ENCODE data around the gene TSPAN4. TPM values are rescaled to one million over a fixed set of nuclear protein-coding genes. Genes with fewer than 3 reads are reported as not detected.

TSPAN4 gene
- total and polyA plus RNA-seq, 2 of the 13 experiments (the other 11 are each of a cell fraction or from before 2014, with no cell fraction given), result 31.7 to 68.3 TPM

DNA sequence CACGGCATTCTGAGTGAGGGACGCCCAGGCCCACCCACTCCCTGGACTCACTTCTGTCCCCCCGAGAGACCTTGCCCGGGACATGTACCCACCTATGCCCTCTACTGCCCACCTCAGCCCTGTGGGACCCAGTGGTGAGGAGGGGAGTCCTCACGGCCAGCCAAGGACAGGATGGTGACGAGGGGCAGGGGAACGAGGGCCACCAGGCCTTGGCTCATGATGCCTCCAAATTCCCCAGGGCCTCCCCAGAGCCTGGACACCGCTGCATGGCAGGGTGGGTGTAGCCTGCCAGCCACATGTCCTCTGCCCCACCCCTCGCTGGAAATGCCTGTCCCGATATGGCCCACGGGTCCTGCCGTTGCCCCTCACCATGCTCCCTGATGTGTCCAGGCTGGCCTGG lies 26.1 kb downstream of the TSPAN4 start:
- TF ChIP-seq CEBPG (CRISPR knock-in tag; IDR thresholded peaks at IDR 0.05) (no peak), ZBTB8A (CRISPR knock-in tag; IDR thresholded peaks at IDR 0.05; ENCODE audit: borderline replicate concordance, low read depth) (no peak), AGO2 (optimal IDR thresholded peaks at IDR 0.05; ENCODE audit: low read depth, low read length) (peak; percentile 89), ZNF207 (IDR thresholded peaks at IDR 0.05; ENCODE audit: borderline replicate concordance) (no peak)
- Histone ChIP-seq H3K36me3 (replicated peaks in 1 of 2; ENCODE audit: control insufficient read depth in 1 of 2, insufficient read depth in 2 of 2, low read length in 2 of 2) (peaks cover under 1 to 6% of the 10 kb centered on the region in 2 experiments; a peak in 2 of 5 replicates), H3K79me2 (ENCODE audit: insufficient read depth, low read length) (no peaks in the 10 kb centered on the region), H3K4me2 (ENCODE audit: low read depth, low read length) (no peak overlapping the region), H3K27me3 (ENCODE audit: control insufficient read depth in 1 of 2, insufficient read depth in 2 of 2, low read length in 2 of 2) (no peaks in the 10 kb centered on the region), H3K9me3 (ENCODE audit: low read length) (no peaks in the 10 kb centered on the region), H3K27ac (ENCODE audit: extremely low read length, insufficient read depth, low read length) (no peak overlapping the region), H4K20me1 (ENCODE audit: insufficient read depth, low read length) (no peaks in the 10 kb centered on the region), H3K4me3 (replicated peaks in 1 of 3; ENCODE audit: insufficient read depth in 1 of 3, low read depth in 2 of 3, low read length in 3 of 3) (no peak overlapping the region), H3K4me1 (ENCODE audit: insufficient read depth, low read length) (0 out of 2 replicates have a peak, but pooled peaks cover 8% of the 10 kb centered on the region), H3K9ac (ENCODE audit: insufficient read depth, low read depth, low read length) (no peak overlapping the region), H2AFZ (ENCODE audit: low read length) (no peak overlapping the region)
- intact Hi-C loops (cut with micrococcal nuclease; ENCODE audit: unreplicated experiment), result no loop called here
- BruUV-seq (replicated peaks), result no TSS peak
- POLR2A ChIA-PET, result no interaction called here
- FAIRE-seq (no peak), ATAC-seq (no peak), DNase-seq (ENCODE audit: low spot score) (no peak)
- 98% methylated on average over 8 of the region's 12 CpGs for WGBS (ENCODE audit: low lambda C conversion rate)
- CTCF ChIA-PET (ENCODE audit: low intra/inter-chr PET ratio, low total read pairs), result no interaction called here
- in situ Hi-C loops (cut with HindIII; ENCODE audit: extremely low pct_ligation_motif_present, low pct_unique_long_range_greater_than_20kb), result no loop called here

DNA sequence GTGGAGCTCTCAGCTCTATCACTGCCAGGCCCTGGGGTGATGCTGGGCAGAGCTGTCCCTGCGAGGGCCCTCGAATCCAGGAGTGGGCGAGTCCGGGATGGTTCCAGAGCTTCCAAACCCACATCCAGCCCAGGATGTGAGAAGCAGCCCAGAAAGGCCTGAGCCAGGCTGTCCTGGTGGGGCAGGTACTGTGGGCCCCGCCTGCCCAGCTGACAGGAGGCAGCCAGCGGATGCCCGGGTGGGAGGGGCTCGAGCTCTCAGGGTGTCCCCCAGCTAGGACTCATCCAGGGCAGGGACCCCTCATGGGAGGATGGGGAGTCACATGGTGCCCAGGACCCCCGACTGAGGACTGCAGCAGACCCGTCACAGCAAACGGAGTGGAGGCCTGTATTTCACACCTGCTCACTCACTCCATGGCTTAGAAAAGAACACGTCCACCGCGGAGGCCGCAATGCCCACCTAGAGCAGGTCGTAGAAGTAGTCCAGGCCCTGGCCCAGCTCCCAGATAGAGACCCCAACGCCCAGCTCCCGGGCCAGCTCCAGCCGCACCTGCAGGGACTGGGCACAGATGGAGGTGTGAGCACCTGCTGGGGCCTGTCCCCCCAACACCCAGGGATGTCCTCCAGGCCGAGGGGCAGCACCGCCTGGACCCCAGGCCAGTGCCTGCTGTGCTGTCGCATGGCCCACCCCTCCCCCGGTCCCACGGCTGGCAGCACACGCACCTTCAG lies 26.9 kb downstream of the TSPAN4 start:
- POLR2A ChIA-PET, result no interaction called here
- no peak overlapping the region for H3K4me3 ChIP-seq (replicated peaks in 1 of 3; ENCODE audit: insufficient read depth in 1 of 3, low read depth in 2 of 3, low read length in 3 of 3)
- no peak for DNase-seq (ENCODE audit: low spot score)
- CTCF ChIA-PET (ENCODE audit: low intra/inter-chr PET ratio, low total read pairs), result interaction anchor here (1.0 kb wide), 1 partner anchor 182 kb away, joined by 3 read pairs; no protein-coding TSS in a partner anchor
- FAIRE-seq, result no peak
- H3K79me2 ChIP-seq (ENCODE audit: insufficient read depth, low read length), result no peaks in the 10 kb centered on the region
- in situ Hi-C loops (cut with HindIII; ENCODE audit: extremely low pct_ligation_motif_present, low pct_unique_long_range_greater_than_20kb), result no loop called here
- BruUV-seq (replicated peaks), result no TSS peak
- H3K36me3 ChIP-seq (replicated peaks in 1 of 2; ENCODE audit: control insufficient read depth in 1 of 2, insufficient read depth in 2 of 2, low read length in 2 of 2), result peaks cover 0 to 8% of the 10 kb centered on the region in 2 experiments; a peak in 2 of 5 replicates
- no peaks in the 10 kb centered on the region for H3K9me3 ChIP-seq (ENCODE audit: low read length)
- H3K27me3 ChIP-seq (ENCODE audit: control insufficient read depth in 1 of 2, insufficient read depth in 2 of 2, low read length in 2 of 2), result no peaks in the 10 kb centered on the region
- no peaks in the 10 kb centered on the region for H4K20me1 ChIP-seq (ENCODE audit: insufficient read depth, low read length)
- H3K4me1 ChIP-seq (ENCODE audit: insufficient read depth, low read length), result 0 out of 2 replicates have a peak, but pooled peaks cover 8% of the 10 kb centered on the region
- TF ChIP-seq ZNF343 (CRISPR knock-in tag; IDR thresholded peaks at IDR 0.05), result 0 out of 2 replicates have a peak, but pooled peaks have one; percentile 18
- no peak for TF ChIP-seq NFATC3 (CRISPR knock-in tag; IDR thresholded peaks at IDR 0.05)
- TF ChIP-seq, protein P1, sequence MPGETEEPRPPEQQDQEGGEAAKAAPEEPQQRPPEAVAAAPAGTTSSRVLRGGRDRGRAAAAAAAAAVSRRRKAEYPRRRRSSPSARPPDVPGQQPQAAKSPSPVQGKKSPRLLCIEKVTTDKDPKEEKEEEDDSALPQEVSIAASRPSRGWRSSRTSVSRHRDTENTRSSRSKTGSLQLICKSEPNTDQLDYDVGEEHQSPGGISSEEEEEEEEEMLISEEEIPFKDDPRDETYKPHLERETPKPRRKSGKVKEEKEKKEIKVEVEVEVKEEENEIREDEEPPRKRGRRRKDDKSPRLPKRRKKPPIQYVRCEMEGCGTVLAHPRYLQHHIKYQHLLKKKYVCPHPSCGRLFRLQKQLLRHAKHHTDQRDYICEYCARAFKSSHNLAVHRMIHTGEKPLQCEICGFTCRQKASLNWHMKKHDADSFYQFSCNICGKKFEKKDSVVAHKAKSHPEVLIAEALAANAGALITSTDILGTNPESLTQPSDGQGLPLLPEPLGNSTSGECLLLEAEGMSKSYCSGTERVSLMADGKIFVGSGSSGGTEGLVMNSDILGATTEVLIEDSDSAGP (CRISPR knock-in tag; IDR thresholded peaks at IDR 0.05; ENCODE audit: borderline replicate concordance), result 0 out of 2 replicates have a peak, but pooled peaks have one; percentile 18
- TF ChIP-seq, protein P2, sequence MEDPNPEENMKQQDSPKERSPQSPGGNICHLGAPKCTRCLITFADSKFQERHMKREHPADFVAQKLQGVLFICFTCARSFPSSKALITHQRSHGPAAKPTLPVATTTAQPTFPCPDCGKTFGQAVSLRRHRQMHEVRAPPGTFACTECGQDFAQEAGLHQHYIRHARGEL (CRISPR knock-in tag; IDR thresholded peaks at IDR 0.05), result 0 out of 2 replicates have a peak, but pooled peaks have one; percentile 14
- TF ChIP-seq NCOA5 (CRISPR knock-in tag; IDR thresholded peaks at IDR 0.05), result no peak
- TF ChIP-seq AGO2 (optimal IDR thresholded peaks at IDR 0.05; ENCODE audit: low read depth, low read length), result peak; percentile 36
- TF ChIP-seq POLR2A (IDR thresholded peaks at IDR 0.05; ENCODE audit: insufficient read depth in 1 of 2, low read depth in 2 of 2, low read length in 2 of 2), result 0 out of 4 replicates have a peak, but pooled peaks of 1 of the 2 experiments have one; percentile 19
- 97% methylated on average over 5 of the region's 25 CpGs for WGBS (ENCODE audit: low lambda C conversion rate)
- H3K27ac ChIP-seq (ENCODE audit: extremely low read length, insufficient read depth, low read length), result no peak overlapping the region
- ATAC-seq, result no peak; the same call in 2 of the 3 replicates
- H3K9ac ChIP-seq (ENCODE audit: insufficient read depth, low read depth, low read length), result no peak overlapping the region
- no peak overlapping the region for H3K4me2 ChIP-seq (ENCODE audit: low read depth, low read length)
- intact Hi-C loops (cut with micrococcal nuclease; ENCODE audit: unreplicated experiment), result no loop called here
- H2AFZ ChIP-seq (ENCODE audit: low read length), result no peak overlapping the region
